GM12874 (cell line): ENCODE results near the gene SPATA46.

ENCODE experiments used
- CTCF ChIP-seq: IDR thresholded peaks from 2 replicates; pipeline ENCODE4 v1.5.1; 2011; ENCODE audit warnings: low read depth, mild to moderate bottlenecking, control low read depth, low read length, moderate library complexity; ENCODE audit not compliant: insufficient read depth

Gene SPATA46

GRCh38 chr1:162365284-162366020, 11.2 kb downstream of the SPATA46 start:
- TF ChIP-seq CTCF: no peak

- no peak for TF ChIP-seq CTCF
Measured at GRCh38 chr1:162364498-162364897, 12.2 kb downstream of the SPATA46 start.

- TF ChIP-seq CTCF: no peak
Measured at GRCh38 chr1:162363823-162364222, 12.8 kb downstream of the SPATA46 start.

GRCh38 chr1:162361349-162361748, 15.3 kb downstream of the SPATA46 start:
- TF ChIP-seq CTCF: no peak

GRCh38 chr1:162360874-162361260, 15.8 kb downstream of the SPATA46 start:
- TF ChIP-seq CTCF: no peak

- TF ChIP-seq CTCF: no peak
Measured at GRCh38 chr1:162360237-162360873, 16.3 kb downstream of the SPATA46 start.

GRCh38 chr1:162359523-162360236, 17.0 kb downstream of the SPATA46 start:
- no peak for TF ChIP-seq CTCF
